ENCODE data around the gene ATXN7L1.
"Not testable (repeated sequence)": the region's sequence is repeated elsewhere in the genome, so short reads cannot be mapped to it uniquely, and the experiment has no call there.

Gene ATXN7L1

DNA sequence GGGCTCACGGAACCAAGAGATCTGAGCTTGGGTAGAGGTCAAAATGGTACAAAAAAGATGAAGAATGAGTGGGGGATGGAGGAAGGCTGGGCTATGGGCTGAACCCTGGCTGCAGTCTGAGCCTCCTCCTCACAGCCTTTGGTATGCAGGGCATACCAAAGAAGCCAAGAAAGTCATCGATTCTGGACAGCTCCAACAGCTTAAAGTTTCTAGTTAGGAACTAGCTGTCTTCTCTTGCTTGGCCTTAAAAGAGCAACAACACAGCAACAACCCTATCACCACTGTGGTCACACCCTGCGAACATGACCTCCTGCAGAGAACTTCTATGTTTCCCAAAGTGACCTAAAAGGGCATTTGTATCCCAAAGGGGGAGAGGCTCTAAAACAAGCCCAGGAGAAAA is 169.0 kb downstream of the ATXN7L1 start:
- no peak for DNase-seq (ENCODE audit: low read depth, low spot score)

GRCh38 chr7:105705427-105705826 is 171.0 kb downstream of the ATXN7L1 start:
- DNase-seq (ENCODE audit: low read depth, low spot score): no peak

DNA sequence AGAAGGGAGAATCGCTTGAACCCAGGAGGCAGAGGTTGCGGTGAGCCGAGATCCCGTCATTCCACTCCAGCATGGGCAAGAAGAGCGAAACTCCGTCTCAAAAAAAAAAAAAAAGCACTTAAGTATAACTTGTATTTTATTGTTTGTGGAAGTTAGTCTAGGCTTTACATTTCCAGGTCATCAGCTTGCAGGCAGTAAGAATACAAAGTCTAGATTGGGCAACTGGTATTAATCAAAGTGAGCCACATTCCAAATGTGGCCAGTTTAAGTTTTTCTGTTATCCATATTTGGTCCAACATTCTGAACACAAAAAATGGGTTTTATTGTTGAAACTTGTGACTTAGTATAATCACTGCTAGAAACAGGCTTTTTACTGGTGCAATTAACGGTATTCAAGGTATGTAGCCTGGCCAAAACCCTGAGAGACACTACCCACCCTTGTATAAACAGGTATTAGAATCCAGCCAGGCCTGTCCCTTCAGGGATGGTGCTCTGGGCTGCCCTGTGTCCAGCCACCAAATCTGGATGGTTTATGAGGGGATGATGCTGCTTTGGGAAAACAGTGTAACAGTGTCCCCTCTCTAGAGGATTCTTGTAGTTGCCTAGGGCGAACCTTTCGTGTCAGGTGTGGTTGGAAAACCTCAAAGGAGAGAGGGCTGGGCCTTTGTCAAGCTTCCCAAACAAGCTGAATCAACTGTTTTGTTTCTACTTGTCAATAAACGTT is 173.0 kb downstream of the ATXN7L1 start:
- no peak for DNase-seq (ENCODE audit: low read depth, low spot score)

DNA sequence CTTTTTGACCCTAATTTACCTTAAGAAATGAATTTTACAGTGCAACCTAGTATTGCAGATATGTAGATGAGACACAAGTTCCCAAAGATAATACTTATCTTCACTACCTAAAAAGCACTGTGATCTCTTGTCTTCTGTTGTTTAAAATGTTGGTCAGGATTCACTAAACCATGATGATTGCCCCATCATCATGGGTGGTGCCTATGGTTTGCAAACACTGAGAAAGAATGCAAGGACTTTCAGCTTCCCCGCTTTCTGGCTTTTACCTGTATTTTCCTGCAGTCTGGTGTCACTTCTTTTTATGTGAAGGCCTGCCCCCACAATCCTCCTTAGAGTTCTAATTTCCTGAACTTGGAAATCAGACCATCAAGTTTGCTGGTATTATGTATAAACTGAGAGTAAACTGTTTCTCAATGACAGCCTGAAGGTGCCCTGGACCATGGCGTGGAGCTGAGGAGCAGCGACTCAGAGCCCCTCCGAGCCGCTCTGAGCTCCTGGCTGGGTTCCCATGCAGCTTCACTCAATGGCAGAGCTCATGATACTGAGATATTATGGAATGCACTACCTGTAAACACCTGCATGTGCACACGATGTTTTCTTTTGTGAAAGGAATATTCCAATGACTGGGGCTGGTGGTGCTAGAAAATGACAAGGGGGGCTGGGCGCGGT is 176.7 kb downstream of the ATXN7L1 start:
- DNase-seq (ENCODE audit: low read depth, low spot score): no peak

GRCh38 chr7:105698531-105698930 is 177.9 kb downstream of the ATXN7L1 start:
- no peak for DNase-seq (ENCODE audit: low read depth, low spot score)

DNA sequence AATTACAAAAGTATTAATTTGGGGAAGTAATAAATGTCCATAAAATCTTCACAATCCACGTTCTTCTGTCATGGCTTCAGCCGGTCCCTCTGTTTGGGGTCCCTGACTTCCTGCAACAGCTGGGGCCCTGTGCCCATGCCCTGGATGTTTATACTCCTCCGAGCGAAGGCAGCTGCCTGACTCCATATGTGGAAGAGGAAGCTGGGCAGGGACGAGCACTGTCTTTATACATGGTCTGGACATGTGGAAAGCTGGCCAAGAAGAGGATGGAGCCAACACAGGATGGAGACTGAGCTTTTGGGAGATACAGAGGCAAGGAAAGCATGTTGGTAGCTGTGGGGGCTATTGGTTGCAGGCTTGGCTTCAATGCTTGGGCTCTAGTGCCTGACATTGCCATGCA is 178.6 kb downstream of the ATXN7L1 start:
- no peak for DNase-seq (ENCODE audit: low read depth, low spot score)

DNA sequence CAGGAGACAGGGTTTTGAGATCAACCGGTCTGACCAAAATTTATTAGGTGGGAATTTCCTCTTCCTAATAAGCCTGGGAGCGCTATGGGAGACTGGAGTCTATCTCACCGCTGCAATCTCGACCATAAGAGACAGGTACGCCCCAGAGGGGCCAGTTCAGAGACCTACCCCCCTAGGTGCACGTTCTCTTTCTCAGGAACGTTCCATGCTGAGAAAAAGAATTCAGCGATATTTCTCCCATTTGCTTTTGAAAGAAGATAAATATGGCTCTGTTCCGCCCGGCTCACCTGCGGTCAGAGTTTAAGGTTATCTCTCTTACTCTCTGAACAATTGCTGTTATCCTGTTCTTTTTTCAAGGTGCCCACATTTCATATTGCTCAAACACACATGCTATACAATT is 179.2 kb downstream of the ATXN7L1 start:
- not testable (repeated sequence) for DNase-seq (ENCODE audit: low read depth, low spot score)

DNA sequence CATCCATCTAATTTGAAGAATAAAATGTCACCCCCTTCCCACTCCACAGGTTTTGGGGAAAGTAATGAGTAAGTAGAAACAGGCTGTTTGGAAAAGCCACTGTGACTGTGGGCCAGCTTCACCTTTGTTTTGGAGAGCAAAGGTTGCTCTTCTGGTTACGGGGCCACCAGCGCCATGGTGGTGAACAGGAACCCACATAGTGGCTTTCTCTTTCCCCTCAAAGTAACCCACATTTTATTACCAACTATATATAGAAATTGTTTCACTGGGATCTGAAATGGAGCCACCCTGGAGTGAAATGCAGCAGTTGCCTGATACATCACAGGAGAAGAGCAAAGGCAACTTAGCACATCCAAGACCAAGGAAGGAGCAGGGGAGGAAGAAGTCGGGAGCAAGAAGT is 182.8 kb downstream of the ATXN7L1 start:
- no peak for DNase-seq (ENCODE audit: low read depth, low spot score)

DNA sequence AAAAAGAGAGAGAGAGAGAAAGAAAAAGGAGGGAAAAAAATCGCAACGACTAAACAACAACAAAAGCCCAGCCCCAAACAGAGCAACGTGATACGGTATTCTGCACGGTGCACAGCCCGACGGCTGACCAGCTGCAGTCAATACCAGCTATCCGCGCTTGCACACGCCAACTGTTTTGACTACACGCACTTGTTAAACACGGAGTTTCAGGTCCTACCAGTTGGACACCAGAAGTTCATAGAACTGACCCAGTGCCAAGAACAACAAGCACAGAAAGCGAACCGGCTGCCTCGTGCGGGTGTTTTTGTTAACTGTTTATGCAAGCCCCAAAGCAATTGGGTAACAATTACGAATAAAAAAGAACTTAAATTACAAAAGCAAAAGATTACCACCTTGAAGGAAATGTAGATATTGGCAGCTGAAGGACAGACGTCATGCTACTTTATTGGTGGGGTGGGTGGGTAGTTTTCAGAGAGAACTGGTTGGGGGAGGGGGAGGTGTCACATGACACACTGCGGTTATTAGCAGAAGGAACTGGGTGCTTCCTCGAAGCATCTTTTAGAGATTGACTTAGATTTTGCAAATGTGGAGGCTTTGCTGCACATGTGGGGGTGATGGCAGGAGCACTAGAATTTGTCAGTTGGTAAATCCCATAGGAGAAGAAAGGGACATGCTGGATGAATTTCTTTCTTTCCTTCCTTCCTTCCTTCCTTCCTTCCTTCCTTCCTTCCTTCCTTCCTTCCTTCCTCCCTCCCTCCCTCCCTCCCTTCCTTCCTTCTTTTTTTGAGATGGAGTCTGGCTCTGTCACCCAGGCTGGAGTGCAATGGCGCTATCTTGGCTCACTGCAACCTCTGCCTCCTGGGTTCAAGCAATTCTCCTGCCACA is 184.5 kb downstream of the ATXN7L1 start:
- peak; percentile 79 for DNase-seq (ENCODE audit: low read depth, low spot score)

GRCh38 chr7:105691082-105691679 is 185.2 kb downstream of the ATXN7L1 start:
- no peak for DNase-seq (ENCODE audit: low read depth, low spot score)

DNA sequence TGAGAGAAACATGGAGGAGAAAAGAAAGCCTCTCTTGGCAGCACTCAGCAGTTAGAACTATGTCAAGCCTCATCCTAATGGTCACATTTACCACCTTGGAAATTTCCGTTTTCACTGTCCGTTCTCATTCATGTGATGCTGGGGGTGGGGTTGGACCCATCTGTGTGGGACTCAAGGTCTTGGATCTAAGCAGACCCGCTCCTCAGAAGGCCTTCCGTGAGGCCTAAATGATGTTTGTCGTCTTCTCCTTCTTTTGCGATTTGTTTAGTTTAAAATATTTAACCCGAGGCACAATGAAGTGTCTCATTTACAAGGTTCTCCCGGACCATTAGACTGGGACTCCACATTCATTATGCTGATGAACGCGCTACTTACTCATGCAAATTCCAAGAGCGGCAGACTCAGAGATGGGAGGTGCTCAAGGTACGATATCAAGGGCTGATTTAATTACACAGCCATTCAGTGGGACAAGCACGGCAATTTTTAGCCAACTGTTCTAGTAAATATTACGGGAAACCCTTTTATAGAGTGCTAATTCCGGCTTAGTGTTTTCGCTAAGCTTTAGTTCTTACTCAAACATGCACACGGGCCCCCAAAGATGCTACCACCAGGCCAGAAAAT is 186.0 kb downstream of the ATXN7L1 start:
- no peak for DNase-seq (ENCODE audit: low read depth, low spot score)

DNA sequence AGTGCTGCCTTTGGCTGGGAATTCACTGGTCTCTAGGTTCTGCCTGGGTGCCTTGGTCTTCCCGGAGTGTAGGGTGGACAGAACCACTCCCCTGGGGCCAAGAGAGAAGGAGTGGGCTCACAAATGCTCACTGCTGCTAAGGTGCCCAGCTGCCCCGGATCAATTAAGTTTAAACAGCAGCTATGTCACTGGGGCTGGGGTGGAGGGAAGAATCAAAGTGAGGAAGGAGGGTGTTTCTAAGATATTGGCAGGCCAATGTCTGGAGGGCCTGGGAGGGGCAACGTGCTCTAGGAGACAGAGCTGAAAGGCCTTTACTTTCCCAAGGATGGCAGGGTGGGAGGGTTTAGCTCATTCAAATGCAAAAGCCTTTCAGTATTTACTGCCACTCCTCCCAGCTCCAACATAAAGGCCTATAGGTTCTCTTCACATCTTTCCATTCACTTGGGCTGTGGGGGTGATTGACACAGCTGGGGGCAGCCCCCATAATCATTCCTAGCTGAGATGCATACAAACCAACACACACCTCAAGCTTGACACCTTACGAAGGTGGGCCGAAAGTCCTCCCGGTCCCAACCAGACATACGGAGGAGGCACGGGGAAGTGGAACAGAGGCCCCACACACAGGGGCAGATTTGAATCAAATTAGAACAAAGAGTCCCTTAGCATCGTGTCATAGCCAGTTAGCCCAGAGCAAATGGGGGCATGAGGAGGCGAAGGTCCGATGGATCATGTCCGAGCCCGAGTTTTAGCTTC is 187.2 kb downstream of the ATXN7L1 start:
- DNase-seq (ENCODE audit: low read depth, low spot score): no peak

DNA sequence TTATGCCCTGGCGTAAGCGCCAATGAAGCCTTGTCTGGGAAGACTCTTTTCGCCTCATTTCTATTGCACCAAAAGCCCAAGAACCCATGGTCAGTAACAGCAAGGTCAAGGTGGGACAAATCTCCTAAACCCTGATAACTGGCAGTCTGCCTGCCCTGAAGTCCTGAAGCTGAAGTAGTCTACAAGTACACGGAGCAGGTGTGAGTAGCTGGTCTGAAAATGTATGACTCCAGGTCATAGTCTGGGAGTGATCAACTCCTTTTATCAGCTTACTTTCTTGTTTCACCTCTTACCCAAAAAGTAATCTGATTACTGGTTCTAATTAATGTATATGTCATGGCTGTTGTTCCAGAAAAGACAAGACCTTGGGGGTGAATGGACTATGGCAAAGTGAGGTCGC is 187.8 kb downstream of the ATXN7L1 start:
- DNase-seq (ENCODE audit: low read depth, low spot score): no peak

DNA sequence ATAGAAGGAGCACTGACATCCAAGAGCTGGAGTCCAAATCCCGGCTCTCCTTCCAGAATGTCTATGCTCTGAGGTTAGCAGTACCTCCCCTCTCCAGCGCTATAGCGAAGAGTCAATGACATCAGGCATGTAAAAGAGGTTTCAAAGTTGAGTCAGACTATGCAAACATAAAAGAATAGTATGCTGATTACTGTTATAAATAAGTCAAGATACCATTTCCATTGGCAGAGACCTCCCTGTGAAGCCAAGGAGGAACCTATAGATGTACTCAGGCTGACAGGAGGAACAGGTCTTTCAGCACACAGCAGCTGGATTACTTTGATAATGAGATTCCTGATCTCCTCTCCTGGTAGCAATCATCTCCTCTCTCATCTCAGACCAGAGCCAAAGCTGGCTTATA is 191.2 kb downstream of the ATXN7L1 start:
- no peak for DNase-seq (ENCODE audit: low read depth, low spot score)

GRCh38 chr7:105682341-105683060 is 193.9 kb downstream of the ATXN7L1 start:
- no peak for DNase-seq (ENCODE audit: low read depth, low spot score)

DNA sequence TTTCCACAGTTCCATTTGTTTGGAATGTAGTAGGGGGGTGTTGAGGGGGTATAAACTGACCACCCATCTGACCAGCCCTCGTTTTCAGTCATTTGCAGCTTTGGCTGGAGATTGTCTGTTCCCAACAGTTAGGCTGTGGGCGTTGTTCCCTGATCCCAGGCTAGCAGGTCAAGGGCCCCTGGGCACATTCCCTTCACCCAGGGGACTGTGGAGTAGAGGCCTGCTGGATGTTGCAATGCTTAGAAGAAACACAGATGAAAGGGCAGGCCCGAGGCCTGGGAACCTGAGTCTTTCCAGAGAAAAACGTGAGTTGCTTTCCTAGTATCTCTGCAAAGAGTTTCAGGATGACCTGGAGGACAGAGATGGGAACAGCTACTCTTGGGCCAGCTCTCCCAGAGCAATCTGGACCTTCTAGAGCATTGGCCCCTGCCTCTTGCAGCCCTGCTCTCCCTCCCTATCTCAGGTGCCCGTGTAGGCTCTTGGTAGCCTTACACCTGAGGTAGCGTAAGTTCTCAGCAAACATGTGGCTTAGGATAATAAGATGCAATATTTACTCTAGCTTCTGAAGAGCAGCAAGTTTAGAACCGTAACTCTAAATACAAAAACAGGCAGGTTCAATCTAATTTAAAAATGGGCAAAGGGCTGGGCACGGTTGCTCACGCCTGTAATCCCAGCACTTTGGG is 195.8 kb downstream of the ATXN7L1 start:
- no peak for DNase-seq (ENCODE audit: low read depth, low spot score)

DNA sequence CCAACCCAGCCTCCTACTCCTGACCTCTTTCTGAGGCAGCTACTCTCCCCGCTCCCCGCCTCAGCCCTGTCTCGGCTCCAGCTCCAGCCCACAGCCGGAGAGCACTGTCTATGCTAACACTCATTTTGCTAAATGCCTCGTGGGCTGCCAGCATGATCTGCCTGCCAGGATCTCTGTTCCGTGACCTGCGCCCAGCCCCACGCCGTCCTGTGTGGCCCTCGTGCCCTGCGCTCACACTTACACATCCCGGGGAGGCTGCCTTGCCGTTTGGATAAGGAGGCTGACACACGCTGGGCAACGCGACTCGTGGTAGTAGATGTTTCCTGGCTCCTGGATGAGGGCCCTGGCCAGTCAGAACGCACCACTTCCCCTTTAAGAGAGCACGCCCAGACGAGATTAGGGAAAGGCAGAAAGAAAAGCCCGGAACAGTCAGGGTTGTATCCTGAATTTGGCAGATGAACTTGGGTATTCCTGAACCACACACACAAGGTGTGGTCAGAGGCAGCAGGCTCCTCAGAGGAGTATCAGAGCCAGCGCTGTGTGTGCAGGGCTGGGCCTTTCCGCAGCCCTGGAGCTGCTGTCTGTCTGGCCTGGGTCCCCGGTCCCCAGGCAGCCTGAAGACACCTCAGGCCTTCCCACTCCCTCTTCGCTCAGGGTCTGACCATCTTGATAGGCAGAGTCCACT is 197.4 kb downstream of the ATXN7L1 start:
- DNase-seq (ENCODE audit: low read depth, low spot score): no peak

DNA sequence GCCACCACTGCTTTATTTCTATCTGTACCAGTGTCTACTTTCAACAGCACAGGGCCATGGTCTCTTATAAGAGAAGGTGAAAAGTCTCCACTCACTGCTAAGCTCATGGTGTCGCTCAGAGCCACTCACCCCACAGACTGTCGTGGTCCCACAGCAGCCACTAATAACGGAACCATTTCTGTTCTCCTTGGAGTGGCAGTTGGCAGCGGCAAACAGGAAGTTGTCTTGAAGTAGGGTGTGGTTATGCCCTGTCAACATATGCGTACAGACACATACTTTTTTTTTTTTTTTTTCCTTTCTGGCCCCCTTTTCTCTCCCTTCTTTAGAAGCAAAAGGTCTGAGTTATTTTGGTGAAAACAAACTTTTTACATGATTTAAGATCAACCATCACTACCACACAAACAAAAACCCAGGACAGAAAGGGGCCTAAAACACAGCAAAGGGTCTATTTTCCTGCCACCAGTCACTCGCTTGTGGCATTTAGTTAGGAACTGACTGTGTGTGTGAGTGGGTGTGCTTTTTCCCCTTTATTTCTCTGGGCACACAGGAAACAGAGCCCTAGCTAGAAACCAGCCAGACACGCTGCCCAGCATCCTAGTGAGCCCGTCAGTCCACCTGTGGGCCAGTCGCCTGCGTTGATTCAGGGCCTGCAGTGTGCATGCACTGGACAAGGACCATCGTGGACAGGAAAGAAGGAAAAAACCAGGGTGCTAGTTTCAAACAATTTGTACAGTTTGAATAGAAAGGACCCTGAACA is 198.4 kb downstream of the ATXN7L1 start:
- no peak for DNase-seq (ENCODE audit: low read depth, low spot score)

Measured in smooth muscle cell of the brain vasculature (primary cell).